DMS79 treated with DMSO at 0.1 percent for 48 hours (cell line): ENCODE data around the gene RMND5A.
"Not testable (repeated sequence)": the region's sequence is repeated elsewhere in the genome, so short reads cannot be mapped to it uniquely, and the experiment has no call there.

ENCODE experiments used
- DNase-seq: peaks from one replicate; lab custom pipeline; 2025; lab: John Stamatoyannopoulos, UW

RMND5A gene

GRCh38 chr2:86714579-86715173 is 5.4 kb upstream of the RMND5A start:
- not testable (repeated sequence) for DNase-seq

- DNase-seq, result not testable (repeated sequence)
Measured at GRCh38 chr2:86719263-86719636, 841 bp upstream of the RMND5A start.

GRCh38 chr2:86720540-86721320 is 639 bp downstream of the RMND5A start:
- DNase-seq, result not testable (repeated sequence)

GRCh38 chr2:86725706-86726105 is 5.6 kb downstream of the RMND5A start:
- not testable (repeated sequence) for DNase-seq

- not testable (repeated sequence) for DNase-seq
Measured at GRCh38 chr2:86732040-86732525, 12.0 kb downstream of the RMND5A start.

- DNase-seq, result not testable (repeated sequence)
Measured at GRCh38 chr2:86732837-86733236, 12.7 kb downstream of the RMND5A start.

- DNase-seq, result not testable (repeated sequence)
Measured at GRCh38 chr2:86733528-86733927, 13.4 kb downstream of the RMND5A start.

GRCh38 chr2:86734896-86735295 is 14.8 kb downstream of the RMND5A start:
- not testable (repeated sequence) for DNase-seq

- not testable (repeated sequence) for DNase-seq
Measured at GRCh38 chr2:86739485-86739884, 19.4 kb downstream of the RMND5A start.

- DNase-seq, result not testable (repeated sequence)
Measured at GRCh38 chr2:86739889-86740288, 19.8 kb downstream of the RMND5A start.

- not testable (repeated sequence) for DNase-seq
Measured at GRCh38 chr2:86741889-86742498, 21.9 kb downstream of the RMND5A start.

GRCh38 chr2:86744152-86744551 is 24.1 kb downstream of the RMND5A start:
- DNase-seq, result no peak

- no peak for DNase-seq
Measured at GRCh38 chr2:86746939-86747338, 26.8 kb downstream of the RMND5A start.

GRCh38 chr2:86747711-86748639 is 27.9 kb downstream of the RMND5A start:
- DNase-seq, result no peak

- no peak for DNase-seq
Measured at GRCh38 chr2:86750240-86750839, 30.2 kb downstream of the RMND5A start.

- DNase-seq, result no peak
Measured at GRCh38 chr2:86751778-86752177, 31.7 kb downstream of the RMND5A start.

GRCh38 chr2:86752934-86753333 is 32.8 kb downstream of the RMND5A start:
- no peak for DNase-seq

GRCh38 chr2:86753606-86754005 is 33.5 kb downstream of the RMND5A start:
- no peak for DNase-seq

GRCh38 chr2:86758405-86758804 is 38.3 kb downstream of the RMND5A start:
- DNase-seq, result no peak

GRCh38 chr2:86760371-86760770 is 40.3 kb downstream of the RMND5A start:
- no peak for DNase-seq

- DNase-seq, result peak; percentile 31
Measured at GRCh38 chr2:86764661-86765309, 44.7 kb downstream of the RMND5A start.
